ENCODE results near the gene SH3YL1.

Gene SH3YL1

DNA sequence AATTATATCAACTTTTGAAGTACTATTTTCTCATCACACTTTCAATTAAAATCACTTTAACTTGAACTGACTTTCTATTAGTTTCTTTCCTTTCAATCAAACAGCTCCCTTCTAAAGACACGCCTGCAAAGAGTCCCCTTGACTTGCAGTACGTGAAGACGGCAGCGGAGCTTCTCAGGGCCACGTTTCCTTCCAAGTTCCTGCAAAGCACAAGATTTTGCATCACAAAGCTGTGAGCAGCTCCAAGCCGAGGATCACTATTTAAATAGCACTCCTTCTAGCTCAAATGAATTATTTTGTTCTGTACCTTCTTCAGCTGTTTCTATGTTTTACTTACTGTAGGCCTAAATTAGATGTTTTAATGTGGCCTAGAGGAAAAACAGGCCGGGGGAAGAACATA lies 30.8 kb downstream of the SH3YL1 start:
- H3K4me2 ChIP-seq (ENCODE audit: low read length, poor library complexity, severe bottlenecking), result no peak overlapping the region
- H3K14ac ChIP-seq (ENCODE audit: low read length in 2 of 2), result no peak overlapping the region
- DNase-seq, result no peak
- no peak overlapping the region for H3K27ac ChIP-seq (ENCODE audit: low read length, poor library complexity, severe bottlenecking)
- no peak overlapping the region for H2BK120ac ChIP-seq (ENCODE audit: low read depth, low read length)
- no peak overlapping the region for H2AK5ac ChIP-seq (ENCODE audit: low read length, severe bottlenecking)
- no peak overlapping the region for H4K8ac ChIP-seq (ENCODE audit: low read length)
- H3K4me1 ChIP-seq (ENCODE audit: control insufficient read depth, insufficient read depth, low read depth, low read length), result peaks cover under 1% of the 10 kb centered on the region
- no peaks in the 10 kb centered on the region for H3K27me3 ChIP-seq (ENCODE audit: control insufficient read depth in 1 of 2, insufficient read depth in 1 of 2, low read length in 2 of 2)
- H2BK15ac ChIP-seq (ENCODE audit: low read depth, poor library complexity, severe bottlenecking), result no peak overlapping the region
- H2BK5ac ChIP-seq (ENCODE audit: low read depth, low read length, poor library complexity, severe bottlenecking), result no peak overlapping the region
- no peaks in the 10 kb centered on the region for H3K9me3 ChIP-seq (ENCODE audit: control insufficient read depth, low read length)
- H3K36me3 ChIP-seq (ENCODE audit: control insufficient read depth in 1 of 2, insufficient read depth in 2 of 2, low read depth in 1 of 2, low read length in 2 of 2), result peaks cover 6 to 47% of the 10 kb centered on the region in 2 experiments
- no peak overlapping the region for H3K9ac ChIP-seq (ENCODE audit: low read length)
- no peak overlapping the region for H2BK12ac ChIP-seq (ENCODE audit: low read length in 2 of 2)
- 83% methylated on average over 6 of the region's 7 CpGs for WGBS
- H3K4me3 ChIP-seq (ENCODE audit: insufficient read depth in 1 of 2, low read depth in 1 of 2, low read length in 2 of 2), result no peak overlapping the region
- no peak overlapping the region for H3K23ac ChIP-seq (ENCODE audit: low read length in 2 of 2)
- no peaks in the 10 kb centered on the region for H3K79me1 ChIP-seq (replicated peaks; ENCODE audit: low read length, poor library complexity, severe bottlenecking)
- no peak overlapping the region for H4K91ac ChIP-seq (ENCODE audit: low read length)
- H3K4ac ChIP-seq (ENCODE audit: low read depth in 1 of 2, low read length in 2 of 2), result no peak overlapping the region
- H2AFZ ChIP-seq (ENCODE audit: low read depth, low read length), result no peak overlapping the region
- H3K18ac ChIP-seq (ENCODE audit: low read depth in 1 of 2, low read length in 2 of 2), result no peak overlapping the region

DNA sequence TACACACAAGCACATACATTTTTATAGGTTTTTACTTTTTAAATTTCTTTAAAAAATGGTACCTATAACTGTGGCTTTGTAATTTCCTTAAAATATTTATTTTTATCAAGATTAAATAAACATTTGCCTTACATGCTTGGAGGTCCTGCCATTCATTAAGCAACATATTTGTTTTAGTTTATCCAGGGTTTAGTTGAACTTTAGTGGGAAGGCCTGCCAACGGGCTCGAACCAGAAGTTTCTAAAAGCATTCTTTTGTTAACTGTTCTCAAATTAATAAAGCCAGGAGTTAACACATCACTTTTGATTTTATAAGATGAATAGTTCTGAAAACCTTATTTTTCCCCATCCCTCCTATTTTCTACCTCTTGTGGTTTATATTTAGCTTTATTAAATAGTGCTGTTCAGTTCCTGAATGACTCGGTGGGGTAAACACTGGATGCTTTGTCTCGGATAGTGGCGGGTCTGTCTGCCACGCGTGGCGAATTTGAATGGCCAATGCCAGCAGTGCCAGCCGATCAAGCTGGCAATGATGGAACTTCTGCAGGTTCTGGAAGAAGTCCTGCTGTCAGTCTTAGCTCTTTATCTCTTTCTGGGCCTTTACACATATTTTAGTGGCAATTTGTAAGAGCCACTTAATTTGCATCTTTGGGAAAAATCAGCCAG lies 32.2 kb downstream of the SH3YL1 start:
- no peak overlapping the region for H2BK12ac ChIP-seq (ENCODE audit: low read length in 2 of 2)
- H3K4me3 ChIP-seq (ENCODE audit: insufficient read depth in 1 of 2, low read depth in 1 of 2, low read length in 2 of 2), result no peak overlapping the region
- no peaks in the 10 kb centered on the region for H3K27me3 ChIP-seq (ENCODE audit: control insufficient read depth in 1 of 2, insufficient read depth in 1 of 2, low read length in 2 of 2)

DNA sequence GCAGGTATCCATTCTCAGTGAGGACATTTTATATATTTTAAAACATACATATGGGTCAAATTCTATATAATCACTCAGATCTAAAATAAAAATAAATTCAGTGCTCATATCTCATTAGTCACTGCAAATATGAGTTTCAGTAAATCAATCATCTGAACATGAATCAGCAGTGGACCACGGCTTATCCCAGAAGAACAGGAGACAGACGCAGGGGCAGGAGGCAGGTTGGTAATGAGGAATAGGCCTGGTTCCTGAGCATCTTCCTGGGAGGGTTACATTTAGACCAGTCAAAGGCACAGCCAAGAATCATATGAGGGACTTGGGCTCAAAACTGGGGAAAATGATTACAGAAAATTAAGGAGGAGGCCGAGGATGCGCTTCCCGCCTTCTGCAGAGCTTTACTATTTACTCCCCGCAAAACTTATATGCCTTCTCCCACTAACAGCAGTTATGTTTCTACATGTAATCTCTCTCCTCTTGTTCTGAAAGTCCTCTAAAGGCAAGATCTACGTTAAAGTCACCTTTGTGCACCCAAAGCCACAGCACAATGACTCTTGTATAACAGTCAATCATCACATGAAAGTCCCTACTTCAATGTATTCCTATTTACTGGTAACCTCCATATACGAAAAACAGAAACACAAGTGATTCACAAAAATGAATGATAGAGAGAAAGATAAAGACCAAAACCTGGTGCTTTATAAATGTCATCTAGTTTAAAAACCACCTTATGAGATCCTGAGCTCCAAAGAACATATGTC lies 35.1 kb downstream of the SH3YL1 start:
- no peak overlapping the region for H3K4me3 ChIP-seq (ENCODE audit: insufficient read depth in 1 of 2, low read depth in 1 of 2, low read length in 2 of 2)
- H2BK12ac ChIP-seq (ENCODE audit: low read length in 2 of 2), result no peak overlapping the region
- H3K27me3 ChIP-seq (ENCODE audit: control insufficient read depth in 1 of 2, insufficient read depth in 1 of 2, low read length in 2 of 2), result no peaks in the 10 kb centered on the region
- no peak overlapping the region for H2BK5ac ChIP-seq (ENCODE audit: low read depth, low read length, poor library complexity, severe bottlenecking)
- no peak overlapping the region for H2BK15ac ChIP-seq (ENCODE audit: low read depth, poor library complexity, severe bottlenecking)
- WGBS, result 93% methylated on average over 7 of the region's 8 CpGs
- H3K14ac ChIP-seq (ENCODE audit: low read length in 2 of 2), result no peak overlapping the region
- H3K9me3 ChIP-seq (ENCODE audit: control insufficient read depth, low read length), result no peaks in the 10 kb centered on the region
- no peak overlapping the region for H3K4me2 ChIP-seq (ENCODE audit: low read length, poor library complexity, severe bottlenecking)
- H4K8ac ChIP-seq (ENCODE audit: low read length), result no peak overlapping the region
- no peak overlapping the region for H2AFZ ChIP-seq (ENCODE audit: low read depth, low read length)
- no peak overlapping the region for H4K91ac ChIP-seq (ENCODE audit: low read length)
- no peak overlapping the region for H3K18ac ChIP-seq (ENCODE audit: low read depth in 1 of 2, low read length in 2 of 2)
- H3K9ac ChIP-seq (ENCODE audit: low read length), result no peak overlapping the region
- no peak for DNase-seq
- H3K23ac ChIP-seq (ENCODE audit: low read length in 2 of 2), result no peak overlapping the region
- H3K36me3 ChIP-seq (ENCODE audit: control insufficient read depth in 1 of 2, insufficient read depth in 2 of 2, low read depth in 1 of 2, low read length in 2 of 2), result peaks cover 10 to 82% of the 10 kb centered on the region in 2 experiments
- no peak overlapping the region for H3K4ac ChIP-seq (ENCODE audit: low read depth in 1 of 2, low read length in 2 of 2)
- no peak overlapping the region for H3K27ac ChIP-seq (ENCODE audit: low read length, poor library complexity, severe bottlenecking)
- H2AK5ac ChIP-seq (ENCODE audit: low read length, severe bottlenecking), result no peak overlapping the region
- H2BK120ac ChIP-seq (ENCODE audit: low read depth, low read length), result no peak overlapping the region
- H3K79me1 ChIP-seq (replicated peaks; ENCODE audit: low read length, poor library complexity, severe bottlenecking), result no peaks in the 10 kb centered on the region
- peaks cover 2% of the 10 kb centered on the region for H3K4me1 ChIP-seq (ENCODE audit: control insufficient read depth, insufficient read depth, low read depth, low read length)

More for the DNA sequence above, 32.2 kb downstream of the SH3YL1 start:
- no peak overlapping the region for H3K4ac ChIP-seq (ENCODE audit: low read depth in 1 of 2, low read length in 2 of 2)
- H3K4me2 ChIP-seq (ENCODE audit: low read length, poor library complexity, severe bottlenecking), result no peak overlapping the region
- DNase-seq, result no peak
- no peak overlapping the region for H2AK5ac ChIP-seq (ENCODE audit: low read length, severe bottlenecking)
- H4K91ac ChIP-seq (ENCODE audit: low read length), result no peak overlapping the region
- H3K14ac ChIP-seq (ENCODE audit: low read length in 2 of 2), result no peak overlapping the region
- H3K9me3 ChIP-seq (ENCODE audit: control insufficient read depth, low read length), result no peaks in the 10 kb centered on the region
- no peaks in the 10 kb centered on the region for H3K79me1 ChIP-seq (replicated peaks; ENCODE audit: low read length, poor library complexity, severe bottlenecking)
- H3K36me3 ChIP-seq (ENCODE audit: control insufficient read depth in 1 of 2, insufficient read depth in 2 of 2, low read depth in 1 of 2, low read length in 2 of 2), result peaks cover 6 to 59% of the 10 kb centered on the region in 2 experiments
- no peak overlapping the region for H2BK15ac ChIP-seq (ENCODE audit: low read depth, poor library complexity, severe bottlenecking)
- H3K18ac ChIP-seq (ENCODE audit: low read depth in 1 of 2, low read length in 2 of 2), result no peak overlapping the region
- no peak overlapping the region for H3K9ac ChIP-seq (ENCODE audit: low read length)
- H3K27ac ChIP-seq (ENCODE audit: low read length, poor library complexity, severe bottlenecking), result no peak overlapping the region
- no peak overlapping the region for H2AFZ ChIP-seq (ENCODE audit: low read depth, low read length)
- H2BK5ac ChIP-seq (ENCODE audit: low read depth, low read length, poor library complexity, severe bottlenecking), result no peak overlapping the region
- WGBS, result 94% methylated on average over 6 of the region's 9 CpGs
- no peak overlapping the region for H2BK120ac ChIP-seq (ENCODE audit: low read depth, low read length)
- no peak overlapping the region for H3K23ac ChIP-seq (ENCODE audit: low read length in 2 of 2)
- peaks cover 2% of the 10 kb centered on the region for H3K4me1 ChIP-seq (ENCODE audit: control insufficient read depth, insufficient read depth, low read depth, low read length)
- H4K8ac ChIP-seq (ENCODE audit: low read length), result no peak overlapping the region

DNA sequence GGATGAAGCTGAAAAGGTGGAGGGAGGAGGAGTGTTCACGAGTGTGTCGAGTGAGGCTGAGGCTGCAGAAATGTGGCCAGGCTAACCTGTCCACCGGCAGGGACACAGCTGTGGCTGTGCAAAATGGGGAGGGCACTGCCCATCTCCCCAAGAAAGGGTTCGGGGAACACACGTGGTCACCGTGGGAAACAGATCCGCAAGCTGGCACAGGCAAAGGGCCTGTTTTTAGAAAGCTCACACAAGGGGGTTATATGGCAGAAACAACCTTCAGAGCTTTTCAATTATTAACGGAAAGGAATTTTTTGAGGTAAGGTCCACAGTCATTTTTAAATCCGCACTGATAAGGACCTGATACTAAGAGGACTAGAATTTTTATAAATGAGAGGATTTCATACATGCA lies 35.7 kb downstream of the SH3YL1 start:
- Histone ChIP-seq H4K91ac (ENCODE audit: low read length) (no peak overlapping the region), H3K23ac (ENCODE audit: low read length in 2 of 2) (no peak overlapping the region), H3K9me3 (ENCODE audit: control insufficient read depth, low read length) (no peaks in the 10 kb centered on the region), H3K14ac (ENCODE audit: low read length in 2 of 2) (no peak overlapping the region), H3K4me3 (ENCODE audit: insufficient read depth in 1 of 2, low read depth in 1 of 2, low read length in 2 of 2) (no peak overlapping the region), H2BK15ac (ENCODE audit: low read depth, poor library complexity, severe bottlenecking) (no peak overlapping the region), H3K4me1 (ENCODE audit: control insufficient read depth, insufficient read depth, low read depth, low read length) (peaks cover 2% of the 10 kb centered on the region), H2BK12ac (ENCODE audit: low read length in 2 of 2) (no peak overlapping the region), H3K4ac (ENCODE audit: low read depth in 1 of 2, low read length in 2 of 2) (no peak overlapping the region), H4K8ac (ENCODE audit: low read length) (no peak overlapping the region), H3K18ac (ENCODE audit: low read depth in 1 of 2, low read length in 2 of 2) (no peak overlapping the region), H2BK5ac (ENCODE audit: low read depth, low read length, poor library complexity, severe bottlenecking) (no peak overlapping the region), H3K79me1 (replicated peaks; ENCODE audit: low read length, poor library complexity, severe bottlenecking) (no peaks in the 10 kb centered on the region), H3K4me2 (ENCODE audit: low read length, poor library complexity, severe bottlenecking) (no peak overlapping the region), H2AK5ac (ENCODE audit: low read length, severe bottlenecking) (no peak overlapping the region), H3K36me3 (ENCODE audit: control insufficient read depth in 1 of 2, insufficient read depth in 2 of 2, low read depth in 1 of 2, low read length in 2 of 2) (peaks cover 14 to 84% of the 10 kb centered on the region in 2 experiments), H2AFZ (ENCODE audit: low read depth, low read length) (no peak overlapping the region), H2BK120ac (ENCODE audit: low read depth, low read length) (no peak overlapping the region), H3K27ac (ENCODE audit: low read length, poor library complexity, severe bottlenecking) (no peak overlapping the region), H3K9ac (ENCODE audit: low read length) (no peak overlapping the region), H3K27me3 (ENCODE audit: control insufficient read depth in 1 of 2, insufficient read depth in 1 of 2, low read length in 2 of 2) (no peaks in the 10 kb centered on the region)
- DNase-seq, result no peak
- WGBS, result 98% methylated on average over 9 of the region's 9 CpGs
